GM06990 (cell line): ENCODE results near the gene C1QL4.
A peak's percentile ranks its signal among the peaks of the same experiment; 100 is the strongest.

ENCODE experiments used
- DNase-seq: peaks from one replicate; pipeline ENCODE4 v3.0.0-alpha.2; 2011; ENCODE audit not compliant: insufficient read length; ENCODE audit errors: extremely low read depth
- H3K27me3 ChIP-seq: replicated peaks from 2 replicates; pipeline ENCODE4 v1.6.0; 2011; ENCODE audit warnings: low read length; ENCODE audit not compliant: control insufficient read depth, insufficient read depth
- H3K36me3 ChIP-seq: 2 replicates; pipeline ENCODE4 v1.5.1; 2011; ENCODE audit warnings: low read length; ENCODE audit not compliant: control insufficient read depth, insufficient read depth
- H3K4me3 ChIP-seq: replicated peaks from 2 replicates; pipeline ENCODE4 v1.5.1; 2011; ENCODE audit warnings: low read depth, mild to moderate bottlenecking, control low read depth, low read length
- TF ChIP-seq, protein P1 (sequence below): IDR thresholded peaks from 2 replicates; pipeline ENCODE4 v1.5.1; 2011; ENCODE audit warnings: low read length, control low read depth, mild to moderate bottlenecking, inconsistent platforms; ENCODE audit not compliant: insufficient read depth, poor library complexity, severe bottlenecking

The C1QL4 gene

GRCh38 chr12:49328816-49329215 lies 8.2 kb downstream of the C1QL4 start:
- Histone ChIP-seq H3K27me3 (no peaks in the 10 kb centered on the region), H3K36me3 (peaks cover 23% of the 10 kb centered on the region), H3K4me3 (no peak overlapping the region)
- TF ChIP-seq, protein P1, sequence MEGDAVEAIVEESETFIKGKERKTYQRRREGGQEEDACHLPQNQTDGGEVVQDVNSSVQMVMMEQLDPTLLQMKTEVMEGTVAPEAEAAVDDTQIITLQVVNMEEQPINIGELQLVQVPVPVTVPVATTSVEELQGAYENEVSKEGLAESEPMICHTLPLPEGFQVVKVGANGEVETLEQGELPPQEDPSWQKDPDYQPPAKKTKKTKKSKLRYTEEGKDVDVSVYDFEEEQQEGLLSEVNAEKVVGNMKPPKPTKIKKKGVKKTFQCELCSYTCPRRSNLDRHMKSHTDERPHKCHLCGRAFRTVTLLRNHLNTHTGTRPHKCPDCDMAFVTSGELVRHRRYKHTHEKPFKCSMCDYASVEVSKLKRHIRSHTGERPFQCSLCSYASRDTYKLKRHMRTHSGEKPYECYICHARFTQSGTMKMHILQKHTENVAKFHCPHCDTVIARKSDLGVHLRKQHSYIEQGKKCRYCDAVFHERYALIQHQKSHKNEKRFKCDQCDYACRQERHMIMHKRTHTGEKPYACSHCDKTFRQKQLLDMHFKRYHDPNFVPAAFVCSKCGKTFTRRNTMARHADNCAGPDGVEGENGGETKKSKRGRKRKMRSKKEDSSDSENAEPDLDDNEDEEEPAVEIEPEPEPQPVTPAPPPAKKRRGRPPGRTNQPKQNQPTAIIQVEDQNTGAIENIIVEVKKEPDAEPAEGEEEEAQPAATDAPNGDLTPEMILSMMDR = no peak
- DNase-seq = no peak

DNA sequence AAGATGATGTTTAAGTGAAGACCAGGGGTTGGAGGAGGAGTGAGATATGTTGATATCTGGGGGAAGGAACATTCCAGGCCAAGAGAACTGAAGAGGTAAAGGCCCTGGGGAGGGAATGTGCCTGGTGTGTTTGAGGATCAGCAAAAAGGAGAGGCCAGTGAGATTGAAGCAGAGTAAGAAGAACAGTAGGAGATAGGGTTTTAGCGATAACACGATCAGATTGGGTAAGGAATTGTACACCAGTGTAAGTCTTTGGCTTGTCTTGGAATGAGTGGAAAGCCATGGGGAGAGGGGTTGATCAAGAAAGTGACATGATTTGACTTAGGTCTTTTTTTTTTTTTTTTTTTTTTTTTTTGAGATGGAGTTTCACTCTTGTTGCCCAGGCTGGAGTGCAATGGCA lies 9.1 kb downstream of the C1QL4 start:
- Histone ChIP-seq H3K4me3 (no peak overlapping the region), H3K36me3 (peaks cover 23% of the 10 kb centered on the region), H3K27me3 (no peaks in the 10 kb centered on the region)
- TF ChIP-seq, protein P1 = no peak
- DNase-seq = no peak

DNA sequence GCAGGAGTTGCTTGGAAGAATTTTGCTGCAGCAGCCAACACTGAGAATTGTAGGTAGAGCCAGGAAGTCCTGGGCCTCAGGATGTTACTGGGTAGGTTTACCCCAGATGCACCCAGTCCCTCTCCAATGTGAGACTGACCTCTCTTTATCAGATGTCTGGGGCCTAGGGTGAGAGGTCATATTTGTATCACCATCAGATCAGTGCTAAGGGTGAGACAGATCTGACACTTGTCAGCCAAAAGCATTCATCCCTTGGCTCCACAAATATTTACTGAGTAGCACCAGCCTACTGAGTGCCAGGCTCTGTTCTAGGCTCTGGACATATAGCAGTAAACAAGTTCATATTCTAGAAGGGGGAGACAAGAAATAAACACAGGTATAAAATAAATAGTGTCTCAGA lies 9.6 kb downstream of the C1QL4 start:
- Histone ChIP-seq H3K36me3 (peaks cover 23% of the 10 kb centered on the region), H3K27me3 (no peaks in the 10 kb centered on the region), H3K4me3 (no peak overlapping the region)
- no peak for DNase-seq
- TF ChIP-seq, protein P1 = no peak

- Histone ChIP-seq H3K4me3 (no peak overlapping the region), H3K36me3 (peaks cover 19% of the 10 kb centered on the region), H3K27me3 (no peaks in the 10 kb centered on the region)
- no peak for DNase-seq
- TF ChIP-seq, protein P1 = no peak
Measured at GRCh38 chr12:49325606-49326005, 11.4 kb downstream of the C1QL4 start.

DNA sequence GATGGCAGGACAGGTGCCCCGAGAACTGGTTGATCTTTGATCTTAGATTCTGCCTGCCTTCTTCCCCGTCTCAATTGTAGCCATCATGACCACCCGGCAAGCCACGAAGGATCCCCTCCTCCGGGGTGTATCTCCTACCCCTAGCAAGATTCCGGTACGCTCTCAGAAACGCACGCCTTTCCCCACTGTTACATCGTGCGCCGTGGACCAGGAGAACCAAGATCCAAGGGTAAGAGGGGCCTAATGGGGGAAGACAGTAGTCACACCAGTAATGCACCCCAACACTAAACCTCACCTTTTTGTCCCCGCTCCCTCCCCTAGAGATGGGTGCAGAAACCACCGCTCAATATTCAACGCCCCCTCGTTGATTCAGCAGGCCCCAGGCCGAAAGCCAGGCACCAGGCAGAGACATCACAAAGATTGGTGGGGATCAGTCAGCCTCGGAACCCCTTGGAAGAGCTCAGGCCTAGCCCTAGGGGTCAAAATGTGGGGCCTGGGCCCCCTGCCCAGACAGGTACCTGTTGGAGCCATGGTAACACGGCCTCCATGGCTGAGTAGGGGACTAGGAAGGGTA lies 13.4 kb downstream of the C1QL4 start:
- Histone ChIP-seq H3K36me3 (peaks cover 9% of the 10 kb centered on the region), H3K4me3 (peak overlapping the region; percentile 90), H3K27me3 (no peaks in the 10 kb centered on the region)
- TF ChIP-seq, protein P1 = no peak
- DNase-seq = no peak
